ENCODE measurements around the gene PDX1.
A peak's percentile ranks its signal among the peaks of the same experiment; 100 is the strongest.
"Not testable (repeated sequence)": the region's sequence is repeated elsewhere in the genome, so short reads cannot be mapped to it uniquely, and the experiment has no call there.

The PDX1 gene

DNA sequence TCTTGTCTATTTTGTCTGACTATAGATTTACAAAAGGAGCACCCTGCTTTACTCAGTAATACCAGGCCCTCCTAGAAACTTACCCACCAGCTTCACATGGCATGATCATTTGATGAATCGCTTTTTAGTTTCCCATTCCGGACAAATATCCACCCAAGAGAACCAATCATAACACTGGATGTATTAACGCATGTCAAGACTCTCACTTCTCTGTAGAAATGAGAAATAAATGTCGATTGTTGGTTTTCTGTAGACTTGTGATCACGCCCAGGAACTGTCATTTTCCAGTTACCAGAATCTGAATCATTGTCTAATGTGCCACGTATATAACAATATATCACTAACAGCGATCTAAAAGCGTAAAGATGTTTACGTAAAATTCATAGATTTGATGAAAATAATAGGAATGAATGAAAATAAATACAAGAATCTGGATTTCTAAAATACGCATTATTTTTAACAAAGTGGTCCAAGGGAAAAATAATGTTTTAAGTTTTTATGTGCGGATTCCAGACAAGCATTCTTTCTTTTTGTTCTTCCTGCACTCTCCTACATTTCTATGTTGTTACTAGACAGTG, 35.3 kb downstream of the PDX1 start:
- Histone ChIP-seq H3K27ac (ENCODE audit: low read depth, low read length) (no peak overlapping the region), H3K36me3 (ENCODE audit: control insufficient read depth in 5 of 5, insufficient read depth in 5 of 5, low read length in 5 of 5) (no peaks in the 10 kb centered on the region), H3K4me3 (ENCODE audit: low read depth in 1 of 5, low read length in 5 of 5) (peak overlapping the region in 1 of 5 donors; percentile 67), H3K9ac (ENCODE audit: low read length in 5 of 5) (no peak overlapping the region), H3K27me3 (ENCODE audit: control insufficient read depth in 5 of 5, insufficient read depth in 4 of 5, low read length in 5 of 5) (peaks cover 11 to 35% (median 21%) of the 10 kb centered on the region in 5 donors), H3K9me3 (ENCODE audit: control insufficient read depth in 5 of 5, low read length in 5 of 5) (no peaks in the 10 kb centered on the region), H3K4me1 (ENCODE audit: control insufficient read depth in 5 of 5, insufficient read depth in 5 of 5, low read length in 5 of 5) (peaks cover 0 to 23% (median 20%) of the 10 kb centered on the region in 5 donors)

DNA sequence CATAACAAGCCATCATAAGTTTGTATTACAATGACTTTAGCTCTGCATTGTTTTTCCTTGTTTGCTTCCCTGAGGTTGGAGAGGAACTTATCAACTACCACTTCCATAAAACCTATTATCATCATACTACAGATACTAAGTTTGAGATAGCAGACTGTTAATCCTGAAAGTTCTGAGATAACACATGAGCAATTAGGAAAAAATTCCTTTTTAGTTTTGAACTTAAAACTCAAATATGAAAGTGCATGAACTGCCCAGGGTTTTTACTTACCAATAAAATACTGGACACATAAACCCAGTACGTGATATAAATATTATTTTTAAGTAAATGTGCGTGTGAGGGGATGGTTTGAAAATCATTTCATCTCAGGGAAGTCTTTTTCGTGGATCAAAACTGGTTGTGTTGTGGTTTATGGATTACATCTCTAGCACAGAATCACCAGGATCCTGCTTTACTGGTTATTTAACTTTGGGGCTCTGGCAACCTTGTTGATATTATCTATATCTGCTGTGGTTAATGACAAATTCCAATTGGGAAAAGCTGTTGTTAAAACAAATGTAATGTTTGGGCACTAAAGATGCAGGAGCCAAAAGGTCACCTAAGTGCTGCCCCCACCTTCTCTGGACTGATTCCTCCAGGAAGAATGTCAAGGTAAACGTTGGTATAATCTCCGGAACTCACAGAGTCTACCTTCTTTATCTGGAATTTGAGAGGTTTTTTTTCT, 36.9 kb downstream of the PDX1 start:
- H3K4me3 ChIP-seq (ENCODE audit: low read depth in 1 of 5, low read length in 5 of 5), result no peak overlapping the region
- H3K27ac ChIP-seq (ENCODE audit: low read depth, low read length), result no peak overlapping the region
- H3K36me3 ChIP-seq (ENCODE audit: control insufficient read depth in 5 of 5, insufficient read depth in 5 of 5, low read length in 5 of 5), result no peaks in the 10 kb centered on the region
- no peak overlapping the region for H3K9ac ChIP-seq (ENCODE audit: low read length in 5 of 5)
- peaks cover 11 to 44% (median 27%) of the 10 kb centered on the region in 5 donors for H3K27me3 ChIP-seq (ENCODE audit: control insufficient read depth in 5 of 5, insufficient read depth in 4 of 5, low read length in 5 of 5)
- no peaks in the 10 kb centered on the region for H3K9me3 ChIP-seq (ENCODE audit: control insufficient read depth in 5 of 5, low read length in 5 of 5)
- H3K4me1 ChIP-seq (ENCODE audit: control insufficient read depth in 5 of 5, insufficient read depth in 5 of 5, low read length in 5 of 5), result peaks cover 0 to 35% (median 32%) of the 10 kb centered on the region in 5 donors

DNA sequence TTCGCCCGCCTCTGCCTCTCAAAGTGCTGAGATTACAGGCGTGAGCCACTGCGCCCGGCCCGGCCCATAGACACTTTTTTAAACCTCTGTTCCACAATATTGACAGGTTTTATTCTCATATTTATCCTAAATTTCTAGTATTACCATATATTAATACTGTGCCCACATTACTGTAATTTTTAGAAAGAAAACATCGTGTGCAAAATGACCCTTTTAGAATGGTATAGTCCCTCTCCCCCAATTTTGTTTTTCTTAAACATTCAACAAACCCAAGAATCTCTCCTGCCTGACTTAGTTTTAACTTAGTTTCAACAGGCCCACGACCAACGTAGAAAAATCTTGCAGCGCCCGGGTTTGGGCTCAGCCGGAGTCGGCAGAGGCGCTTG, 40.2 kb downstream of the PDX1 start:
- Histone ChIP-seq H3K9ac (ENCODE audit: low read length in 5 of 5) (no peak overlapping the region), H3K4me3 (ENCODE audit: low read depth in 1 of 5, low read length in 5 of 5) (peak overlapping the region in 3 of 5 donors; percentile 48 to 60 (median 55)), H3K27ac (ENCODE audit: low read depth, low read length) (no peak overlapping the region)

DNA sequence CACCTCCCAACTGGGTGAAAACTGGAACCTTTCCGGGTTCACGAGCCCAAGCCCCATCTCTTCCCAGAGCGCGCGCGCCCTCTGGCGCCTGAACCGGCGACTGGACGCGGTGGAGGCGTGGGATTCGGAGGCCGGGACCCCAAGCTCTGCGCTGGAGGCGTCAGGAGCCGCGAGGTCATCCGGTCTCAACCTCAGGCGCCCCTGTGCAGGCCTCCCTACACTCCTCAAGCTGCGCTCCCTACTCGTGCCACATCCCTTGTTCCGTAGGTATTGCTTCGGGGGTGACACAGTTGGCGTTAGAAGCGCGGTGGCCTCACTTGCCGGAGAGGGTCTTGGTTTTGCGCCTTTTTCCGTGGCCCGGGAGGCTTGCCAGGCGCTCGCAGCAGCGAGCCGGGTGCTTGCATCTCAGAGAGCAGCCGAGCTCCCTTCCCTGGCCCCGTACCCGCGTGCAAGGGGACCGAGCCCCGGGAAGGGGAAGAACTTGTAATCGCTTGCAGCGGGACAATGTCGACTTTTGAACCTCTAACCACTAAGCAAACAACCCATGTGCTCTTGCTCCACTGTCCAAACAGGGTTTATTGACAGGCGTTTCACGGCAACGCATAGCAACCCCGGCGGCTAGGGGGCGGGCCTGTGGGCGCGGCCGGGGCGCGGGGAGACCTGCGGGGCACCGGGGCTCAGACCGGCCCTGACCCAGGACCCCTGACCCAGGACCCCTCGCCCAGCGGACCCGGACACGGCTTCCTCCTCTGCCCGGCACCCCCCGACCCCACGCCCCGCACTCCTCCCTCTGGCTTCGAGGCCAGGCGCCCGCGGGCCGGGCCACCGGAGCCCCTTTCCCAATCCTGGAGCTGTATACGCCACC, 40.8 kb downstream of the PDX1 start:
- H3K9ac ChIP-seq (ENCODE audit: low read length in 5 of 5), result peak overlapping the region in 1 of 5 donors; percentile 5
- no peaks in the 10 kb centered on the region for H3K9me3 ChIP-seq (ENCODE audit: control insufficient read depth in 5 of 5, low read length in 5 of 5)
- H3K4me1 ChIP-seq (ENCODE audit: control insufficient read depth in 5 of 5, insufficient read depth in 5 of 5, low read length in 5 of 5), result peaks cover 0 to 19% (median 15%) of the 10 kb centered on the region in 5 donors
- peaks cover 4 to 64% (median 41%) of the 10 kb centered on the region in 5 donors for H3K27me3 ChIP-seq (ENCODE audit: control insufficient read depth in 5 of 5, insufficient read depth in 4 of 5, low read length in 5 of 5)
- H3K27ac ChIP-seq (ENCODE audit: low read depth, low read length), result no peak overlapping the region
- H3K36me3 ChIP-seq (ENCODE audit: control insufficient read depth in 5 of 5, insufficient read depth in 5 of 5, low read length in 5 of 5), result no peaks in the 10 kb centered on the region
- H3K4me3 ChIP-seq (ENCODE audit: low read depth in 1 of 5, low read length in 5 of 5), result peak overlapping the region; percentile 44 to 60 (median 53)

More for the DNA sequence above, 40.2 kb downstream of the PDX1 start:
- Histone ChIP-seq H3K4me1 (ENCODE audit: control insufficient read depth in 5 of 5, insufficient read depth in 5 of 5, low read length in 5 of 5) (peaks cover 0 to 19% (median 15%) of the 10 kb centered on the region in 5 donors), H3K9me3 (ENCODE audit: control insufficient read depth in 5 of 5, low read length in 5 of 5) (no peaks in the 10 kb centered on the region), H3K27me3 (ENCODE audit: control insufficient read depth in 5 of 5, insufficient read depth in 4 of 5, low read length in 5 of 5) (peaks cover 6 to 63% (median 36%) of the 10 kb centered on the region in 5 donors), H3K36me3 (ENCODE audit: control insufficient read depth in 5 of 5, insufficient read depth in 5 of 5, low read length in 5 of 5) (no peaks in the 10 kb centered on the region)

DNA sequence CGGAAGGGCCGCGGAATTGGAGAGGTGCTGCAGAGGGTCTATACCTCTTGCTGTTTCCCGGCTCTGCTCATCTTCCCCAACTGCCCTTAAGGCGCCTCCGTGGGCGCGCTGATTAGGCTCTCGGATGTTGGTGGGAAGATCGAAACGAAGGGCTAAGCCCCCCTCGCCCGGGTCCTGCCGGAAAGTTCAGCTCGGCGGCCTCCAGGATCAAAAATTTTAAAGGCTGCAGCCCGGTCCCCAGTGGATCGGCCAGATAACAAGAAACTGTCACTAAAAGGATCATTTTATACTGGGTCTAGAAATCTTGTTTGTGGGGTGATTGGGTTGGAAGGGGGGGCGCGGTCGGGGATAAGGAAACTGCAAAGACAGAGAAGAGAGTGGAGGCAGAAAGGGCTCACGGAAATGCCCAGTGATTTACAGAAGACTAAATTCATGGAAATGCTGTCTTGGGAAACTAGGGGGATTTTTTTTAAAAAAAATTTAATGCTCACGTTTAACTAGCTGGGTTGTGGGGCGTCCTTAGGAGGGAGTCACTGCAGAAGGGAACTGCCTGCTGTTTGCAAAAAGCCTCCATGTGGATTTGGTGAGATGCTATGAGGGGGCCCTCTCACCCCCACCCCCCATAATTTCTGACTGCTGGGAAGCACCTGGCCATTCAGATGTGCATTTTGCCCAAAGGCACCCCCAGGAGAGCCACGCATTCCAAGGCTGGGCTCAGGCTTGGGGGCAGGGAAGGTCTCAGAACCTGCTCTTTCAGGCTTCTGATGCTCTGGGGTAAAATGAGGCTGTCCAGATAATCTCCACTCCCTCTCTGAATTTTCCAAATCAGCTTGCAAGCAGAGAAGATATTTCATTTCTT, 41.7 kb downstream of the PDX1 start:
- Histone ChIP-seq H3K4me1 (ENCODE audit: control insufficient read depth in 5 of 5, insufficient read depth in 5 of 5, low read length in 5 of 5) (peaks cover 0 to 23% (median 19%) of the 10 kb centered on the region in 5 donors), H3K9me3 (ENCODE audit: control insufficient read depth in 5 of 5, low read length in 5 of 5) (no peaks in the 10 kb centered on the region), H3K9ac (ENCODE audit: low read length in 5 of 5) (no peak overlapping the region), H3K4me3 (ENCODE audit: low read depth in 1 of 5, low read length in 5 of 5) (peak overlapping the region in 4 of 5 donors; percentile 35 to 60 (median 50)), H3K36me3 (ENCODE audit: control insufficient read depth in 5 of 5, insufficient read depth in 5 of 5, low read length in 5 of 5) (no peaks in the 10 kb centered on the region), H3K27ac (ENCODE audit: low read depth, low read length) (no peak overlapping the region), H3K27me3 (ENCODE audit: control insufficient read depth in 5 of 5, insufficient read depth in 4 of 5, low read length in 5 of 5) (peaks cover 12 to 65% (median 48%) of the 10 kb centered on the region in 5 donors)

DNA sequence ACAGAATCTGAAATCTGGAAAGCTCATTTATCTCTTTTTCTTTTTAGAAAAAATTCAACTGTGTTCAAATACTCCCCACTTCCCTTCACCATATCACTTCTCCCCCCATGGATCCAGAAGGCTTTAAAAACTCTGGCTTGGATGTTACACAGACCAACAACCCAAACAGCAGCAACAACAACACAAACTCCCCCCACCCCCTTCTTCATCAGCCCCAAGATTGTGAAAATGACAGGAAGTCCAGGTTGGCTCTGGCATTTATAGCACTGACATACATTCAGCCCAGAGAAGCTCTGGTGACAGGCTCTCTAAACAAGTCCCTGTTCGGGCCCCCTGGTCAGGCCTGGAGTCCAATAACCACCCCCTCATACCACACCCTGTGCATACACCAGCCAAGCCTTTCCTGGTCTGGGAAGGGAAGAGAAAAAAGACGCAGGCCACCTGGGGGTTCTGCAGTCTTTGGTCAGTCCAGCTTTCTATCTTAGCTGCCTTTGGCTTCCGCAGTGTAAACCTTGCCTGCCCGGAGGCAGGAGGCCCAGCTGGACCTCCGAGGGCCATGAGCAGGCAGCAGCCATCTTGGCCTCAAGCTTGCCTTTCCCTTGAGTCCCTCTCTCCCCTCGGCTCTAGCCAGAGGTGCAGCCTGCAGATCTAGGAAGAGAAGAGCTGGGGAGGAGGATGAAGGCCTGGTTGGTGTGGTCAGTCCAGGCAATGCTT, 42.5 kb downstream of the PDX1 start:
- H3K9ac ChIP-seq (ENCODE audit: low read length in 5 of 5), result no peak overlapping the region
- no peaks in the 10 kb centered on the region for H3K36me3 ChIP-seq (ENCODE audit: control insufficient read depth in 5 of 5, insufficient read depth in 5 of 5, low read length in 5 of 5)
- no peak overlapping the region for H3K27ac ChIP-seq (ENCODE audit: low read depth, low read length)
- H3K9me3 ChIP-seq (ENCODE audit: control insufficient read depth in 5 of 5, low read length in 5 of 5), result no peaks in the 10 kb centered on the region
- no peak overlapping the region for H3K4me3 ChIP-seq (ENCODE audit: low read depth in 1 of 5, low read length in 5 of 5)
- peaks cover 0 to 31% (median 22%) of the 10 kb centered on the region in 5 donors for H3K4me1 ChIP-seq (ENCODE audit: control insufficient read depth in 5 of 5, insufficient read depth in 5 of 5, low read length in 5 of 5)
- peaks cover 21 to 67% (median 55%) of the 10 kb centered on the region in 5 donors for H3K27me3 ChIP-seq (ENCODE audit: control insufficient read depth in 5 of 5, insufficient read depth in 4 of 5, low read length in 5 of 5)

DNA sequence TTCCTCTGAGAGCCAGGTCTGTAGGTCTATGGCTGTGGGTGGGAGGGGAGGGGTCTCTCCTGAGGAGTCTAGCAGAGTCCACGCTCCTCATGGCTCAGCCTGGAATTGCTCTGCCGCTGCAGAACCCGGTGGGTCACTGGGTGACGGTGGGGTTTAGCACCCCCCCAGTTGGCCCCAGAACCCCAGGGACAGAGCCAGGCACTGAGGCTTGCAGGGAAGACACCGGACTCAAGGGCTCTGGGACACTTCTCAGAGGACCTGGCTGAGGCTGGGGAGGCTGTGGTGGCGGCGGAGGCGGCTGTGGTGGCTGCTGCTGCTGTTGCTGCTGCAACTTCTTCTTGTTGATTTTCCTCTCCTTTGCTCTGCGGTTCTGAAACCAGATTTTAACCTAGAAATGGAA, 43.2 kb downstream of the PDX1 start:
- H3K9me3 ChIP-seq (ENCODE audit: control insufficient read depth in 5 of 5, low read length in 5 of 5), result no peaks in the 10 kb centered on the region
- H3K4me1 ChIP-seq (ENCODE audit: control insufficient read depth in 5 of 5, insufficient read depth in 5 of 5, low read length in 5 of 5), result peaks cover 0 to 34% (median 25%) of the 10 kb centered on the region in 5 donors
- no peak overlapping the region for H3K4me3 ChIP-seq (ENCODE audit: low read depth in 1 of 5, low read length in 5 of 5)
- peaks cover 28 to 72% (median 59%) of the 10 kb centered on the region in 5 donors for H3K27me3 ChIP-seq (ENCODE audit: control insufficient read depth in 5 of 5, insufficient read depth in 4 of 5, low read length in 5 of 5)
- H3K36me3 ChIP-seq (ENCODE audit: control insufficient read depth in 5 of 5, insufficient read depth in 5 of 5, low read length in 5 of 5), result no peaks in the 10 kb centered on the region
- no peak overlapping the region for H3K9ac ChIP-seq (ENCODE audit: low read length in 5 of 5)
- H3K27ac ChIP-seq (ENCODE audit: low read depth, low read length), result no peak overlapping the region

DNA sequence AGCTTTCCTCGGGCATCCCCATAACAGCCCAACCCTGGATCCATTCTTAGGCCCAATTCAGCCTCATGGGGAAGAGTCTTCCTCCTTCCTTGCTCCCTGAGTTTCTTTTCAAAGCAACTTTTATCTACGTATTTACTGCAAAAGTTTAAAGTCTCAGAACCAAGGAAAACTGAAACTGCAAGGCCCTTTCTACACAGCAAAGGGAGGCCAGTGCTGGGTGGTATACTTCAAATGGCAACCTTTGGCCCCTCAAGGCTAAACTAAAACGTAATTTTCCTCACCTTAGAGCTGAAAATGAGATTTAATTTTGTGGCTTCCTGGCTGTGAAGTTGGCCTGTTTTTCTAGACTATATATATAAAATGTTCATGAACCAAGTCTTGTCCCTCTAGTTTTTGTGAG, 43.7 kb downstream of the PDX1 start:
- Histone ChIP-seq H3K4me3 (ENCODE audit: low read depth in 1 of 5, low read length in 5 of 5) (no peak overlapping the region), H3K4me1 (ENCODE audit: control insufficient read depth in 5 of 5, insufficient read depth in 5 of 5, low read length in 5 of 5) (peaks cover 0 to 39% (median 30%) of the 10 kb centered on the region in 5 donors), H3K9me3 (ENCODE audit: control insufficient read depth in 5 of 5, low read length in 5 of 5) (no peaks in the 10 kb centered on the region), H3K27me3 (ENCODE audit: control insufficient read depth in 5 of 5, insufficient read depth in 4 of 5, low read length in 5 of 5) (peaks cover 33 to 76% (median 62%) of the 10 kb centered on the region in 5 donors), H3K36me3 (ENCODE audit: control insufficient read depth in 5 of 5, insufficient read depth in 5 of 5, low read length in 5 of 5) (no peaks in the 10 kb centered on the region), H3K9ac (ENCODE audit: low read length in 5 of 5) (no peak overlapping the region), H3K27ac (ENCODE audit: low read depth, low read length) (no peak overlapping the region)

DNA sequence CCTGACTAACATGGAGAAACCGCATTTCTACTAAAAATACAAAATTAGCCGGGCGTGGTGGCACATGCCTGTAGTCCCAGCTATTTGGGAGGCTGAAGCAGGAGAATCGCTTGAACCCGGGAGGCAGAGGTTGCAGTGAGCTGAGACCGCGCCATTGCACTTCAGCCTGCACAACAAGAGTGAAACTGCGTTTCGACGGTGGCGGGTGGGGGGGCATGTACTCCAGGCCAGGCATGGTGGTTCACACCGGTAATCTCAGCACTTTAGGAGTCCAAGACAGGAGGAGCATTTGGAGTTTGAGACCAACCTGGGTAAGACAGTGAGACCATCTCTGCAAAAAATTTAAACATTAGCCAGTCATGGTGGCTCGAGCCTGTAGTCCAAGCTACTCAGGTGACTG, 44.4 kb downstream of the PDX1 start:
- not testable (repeated sequence) for H3K27ac ChIP-seq (ENCODE audit: low read depth, low read length); H3K4me3 ChIP-seq (ENCODE audit: low read depth in 1 of 5, low read length in 5 of 5); H3K36me3 ChIP-seq (ENCODE audit: control insufficient read depth in 5 of 5, insufficient read depth in 5 of 5, low read length in 5 of 5); H3K9ac ChIP-seq (ENCODE audit: low read length in 5 of 5); H3K9me3 ChIP-seq (ENCODE audit: control insufficient read depth in 5 of 5, low read length in 5 of 5)
- Histone ChIP-seq H3K4me1 (ENCODE audit: control insufficient read depth in 5 of 5, insufficient read depth in 5 of 5, low read length in 5 of 5) (peaks cover 0 to 45% (median 37%) of the 10 kb centered on the region in 5 donors), H3K27me3 (ENCODE audit: control insufficient read depth in 5 of 5, insufficient read depth in 4 of 5, low read length in 5 of 5) (peaks cover 37 to 78% (median 63%) of the 10 kb centered on the region in 5 donors)

Data from subcutaneous abdominal adipose tissue (tissue), 5 donors.